Neural crest cell (in vitro differentiated cells): ENCODE results near the gene KDM5C. TPM values are rescaled to one million over a fixed set of nuclear protein-coding genes. Genes with fewer than 3 reads are reported as not detected.
"Not testable (repeated sequence)": the region's sequence is repeated elsewhere in the genome, so short reads cannot be mapped to it uniquely, and the experiment has no call there.

Experiments used
- DNase-seq: peaks from one replicate; pipeline ENCODE4 v3.0.0; 2021; ENCODE audit warnings: low read depth, mixed read lengths, low spot score
- H3K27ac Mint-ChIP-seq: one replicate; pipeline ENCODE4 v1.8.0; 2021; ENCODE audit warnings: mild to moderate bottlenecking, mixed read lengths; ENCODE audit not compliant: unreplicated experiment
- H3K27me3 Mint-ChIP-seq: 2 replicates; pipeline ENCODE4 v1.8.0; 2021; ENCODE audit warnings: low read depth, mild to moderate bottlenecking, mixed read lengths
- H3K36me3 Mint-ChIP-seq: 2 replicates; pipeline ENCODE4 v1.8.0; 2021; ENCODE audit warnings: low read depth, mild to moderate bottlenecking, mixed read lengths
- H3K4me1 Mint-ChIP-seq: 2 replicates; pipeline ENCODE4 v1.8.0; 2021; ENCODE audit warnings: mixed read lengths
- H3K4me3 Mint-ChIP-seq: one replicate; pipeline ENCODE4 v1.8.0; 2021; ENCODE audit warnings: mild to moderate bottlenecking, mixed read lengths
- H3K9me3 Mint-ChIP-seq: 2 replicates; pipeline ENCODE4 v1.8.0; 2021; ENCODE audit warnings: mixed read lengths
- CTCF ChIP-seq: fragments of 200-600 bp; sonication (generic); conservative IDR thresholded peaks from 2 replicates; pipeline ENCODE4 v1.5.0; 2021; ENCODE audit warnings: antibody characterized with exemption, mild to moderate bottlenecking
- total RNA-seq: library from RNA; stranded (reverse); gene quantifications from 2 replicates; pipeline ENCODE4 v1.2.1, GENCODE V29; 2021

Gene KDM5C
- total RNA-seq, 1 donor from 2014 or later = 98.7 TPM

- no peaks in the 10 kb centered on the region for H3K4me1 Mint-ChIP-seq
- peaks cover 3% of the 10 kb centered on the region for H3K9me3 Mint-ChIP-seq
- H3K4me3 Mint-ChIP-seq = no peak overlapping the region
- H3K36me3 Mint-ChIP-seq = peaks cover 8% of the 10 kb centered on the region
- DNase-seq = no peak
- H3K27ac Mint-ChIP-seq = no peak overlapping the region
- H3K27me3 Mint-ChIP-seq = no peaks in the 10 kb centered on the region
- TF ChIP-seq CTCF = no peak
Measured at GRCh38 chrX:53188763-53189162, 36.2 kb downstream of the KDM5C start.

GRCh38 chrX:53186351-53186750 is 38.7 kb downstream of the KDM5C start:
- no peak overlapping the region for H3K4me3 Mint-ChIP-seq
- no peak for DNase-seq
- H3K9me3 Mint-ChIP-seq = peaks cover 3% of the 10 kb centered on the region
- no peaks in the 10 kb centered on the region for H3K4me1 Mint-ChIP-seq
- peaks cover 10% of the 10 kb centered on the region for H3K36me3 Mint-ChIP-seq
- H3K27ac Mint-ChIP-seq = no peak overlapping the region
- H3K27me3 Mint-ChIP-seq = no peaks in the 10 kb centered on the region
- no peak for TF ChIP-seq CTCF

- peaks cover 6% of the 10 kb centered on the region for H3K9me3 Mint-ChIP-seq
- peaks cover 6% of the 10 kb centered on the region for H3K36me3 Mint-ChIP-seq
- H3K4me1 Mint-ChIP-seq = no peaks in the 10 kb centered on the region
- no peaks in the 10 kb centered on the region for H3K27me3 Mint-ChIP-seq
- DNase-seq = no peak
- H3K4me3 Mint-ChIP-seq = no peak overlapping the region
- TF ChIP-seq CTCF = no peak
- H3K27ac Mint-ChIP-seq = no peak overlapping the region
Measured at GRCh38 chrX:53184836-53185235, 40.2 kb downstream of the KDM5C start.

GRCh38 chrX:53171356-53171755 is 53.7 kb downstream of the KDM5C start:
- Mint-ChIP-seq H3K9me3 (peaks cover 7% of the 10 kb centered on the region), H3K36me3 (peaks cover 7% of the 10 kb centered on the region), H3K4me1 (no peaks in the 10 kb centered on the region), H3K27ac (no peak overlapping the region), H3K27me3 (no peaks in the 10 kb centered on the region), H3K4me3 (no peak overlapping the region)
- no peak for TF ChIP-seq CTCF
- DNase-seq = no peak

- no peaks in the 10 kb centered on the region for H3K27me3 Mint-ChIP-seq
- TF ChIP-seq CTCF = no peak
Measured at GRCh38 chrX:53166103-53166502, 58.9 kb downstream of the KDM5C start.

GRCh38 chrX:53164566-53164965 is 60.4 kb downstream of the KDM5C start:
- H3K4me1 Mint-ChIP-seq, H3K4me3 Mint-ChIP-seq: not testable (repeated sequence)

More at GRCh38 chrX:53166103-53166502, 58.9 kb downstream of the KDM5C start:
- H3K4me1 Mint-ChIP-seq = peaks cover 4% of the 10 kb centered on the region
- no peaks in the 10 kb centered on the region for H3K9me3 Mint-ChIP-seq
- DNase-seq = no peak
- H3K27ac Mint-ChIP-seq = no peak overlapping the region
- H3K4me3 Mint-ChIP-seq = no peak overlapping the region
- H3K36me3 Mint-ChIP-seq = no peaks in the 10 kb centered on the region

More at GRCh38 chrX:53164566-53164965, 60.4 kb downstream of the KDM5C start:
- not testable (repeated sequence) for H3K36me3 Mint-ChIP-seq, H3K27ac Mint-ChIP-seq, H3K9me3 Mint-ChIP-seq, DNase-seq, H3K27me3 Mint-ChIP-seq
